ENCODE measurements around the gene TMEM131.
"Not testable (repeated sequence)": the region's sequence is repeated elsewhere in the genome, so short reads cannot be mapped to it uniquely, and the experiment has no call there.

DNA sequence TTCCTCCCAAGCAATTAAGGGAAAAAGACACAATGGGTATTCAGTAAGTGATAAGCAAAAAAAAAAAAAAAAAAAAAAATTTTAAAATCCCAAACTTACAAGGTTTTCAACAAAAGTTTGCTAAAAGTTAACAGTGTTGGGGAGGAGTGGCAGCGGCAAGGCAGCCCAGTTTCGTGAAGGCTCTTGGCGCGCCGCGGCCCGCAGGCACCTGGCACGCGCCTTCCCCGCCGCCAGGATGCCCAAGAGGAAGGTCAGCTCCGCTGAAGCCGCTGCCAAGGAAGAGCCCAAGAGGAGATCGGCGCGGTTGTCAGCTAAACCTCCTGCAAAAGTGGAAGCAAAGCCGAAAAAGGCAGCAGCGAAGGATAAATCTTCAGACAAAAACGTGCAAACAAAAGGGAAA lies 168.7 kb downstream of the TMEM131 start:
- not testable (repeated sequence) for TF ChIP-seq CTCF (IDR thresholded peaks at IDR 0.05 in 4 of 5, conservative IDR thresholded peaks at IDR 0.05 in 1 of 5); POLR2A (IDR thresholded peaks at IDR 0.05)
